HepG2 (cell line): ENCODE results near the gene TOB1. TPM values are rescaled to one million over a fixed set of nuclear protein-coding genes. Genes with fewer than 3 reads are reported as not detected.

Experiments
- DZIP1 ChIP-seq: sonication (generic); formaldehyde crosslinking; IDR thresholded peaks from 2 replicates; pipeline ENCODE4 v1.5.0; 2020; ENCODE audit warnings: mild to moderate bottlenecking, missing genetic modification reagents
- FIP1L1 ChIP-seq: fragments of 200-400 bp; formaldehyde crosslinking; IDR thresholded peaks from 2 replicates; pipeline ENCODE4 v1.6.1; 2018; ENCODE audit warnings: low read depth, mild to moderate bottlenecking, low read length, moderate library complexity, borderline replicate concordance; ENCODE audit not compliant: insufficient read depth
- MEIS2 ChIP-seq: sonication (generic); formaldehyde crosslinking; IDR thresholded peaks from 2 replicates; pipeline ENCODE4 v1.9.0; 2021; ENCODE audit warnings: mild to moderate bottlenecking, missing genetic modification reagents
- MYPOP ChIP-seq: sonication (generic); formaldehyde crosslinking; IDR thresholded peaks from 2 replicates; pipeline ENCODE4 v1.8.1; 2023; ENCODE audit warnings: mild to moderate bottlenecking, moderate library complexity, missing genetic modification reagents
- ZNF407 ChIP-seq: sonication (generic); formaldehyde crosslinking; IDR thresholded peaks from one replicate; pipeline ENCODE4 v1.5.1; 2020; ENCODE audit warnings: mild to moderate bottlenecking, missing genetic modification reagents; ENCODE audit errors: not compliant biosample characterization
- polyA plus RNA-seq, 8 experiments: library from polyadenylated mRNA; depleted of rRNA in 3 of 8; stranded (reverse) in 7 of 8; unstranded in 1 of 8; fragments of >200 nt; fragmentation: Illumina TruSeq in 4 of 8; extraction: Trizol in 4 of 8; gene quantifications; 2 replicates each; pipeline versions ENCODE4 v1.2.1 to v1.2.3, GENCODE V29; 2011 to 2016; ENCODE audit warnings: low read depth in 4 of 8, missing spikeins in 1 of 8, mixed read lengths in 1 of 8; ENCODE audit not compliant: insufficient read depth in 1 of 8
- total RNA-seq, 5 experiments: library from RNA; depleted of rRNA; stranded (reverse); fragments of >200 nt; fragmentation: Illumina TruSeq; extraction: Trizol; gene quantifications; 2 replicates each; pipeline ENCODE4 v1.2.3, GENCODE V29; 2016; ENCODE audit warnings: low read depth in 1 of 5
- TF ChIP-seq, protein P1 (sequence below): sonication (generic); formaldehyde crosslinking; IDR thresholded peaks from 2 replicates; pipeline ENCODE4 v1.5.0; 2020; ENCODE audit warnings: missing genetic modification reagents, mild to moderate bottlenecking, borderline replicate concordance
- TF ChIP-seq, protein P2 (sequence below): sonication (generic); formaldehyde crosslinking; IDR thresholded peaks from 2 replicates; pipeline ENCODE4 v1.4.0; 2020; ENCODE audit warnings: missing genetic modification reagents

Gene TOB1
- total and polyA plus RNA-seq, 2 of the 13 experiments (the other 11 are each of a cell fraction or from before 2014, with no cell fraction given), result 21.9 to 57.7 TPM

DNA sequence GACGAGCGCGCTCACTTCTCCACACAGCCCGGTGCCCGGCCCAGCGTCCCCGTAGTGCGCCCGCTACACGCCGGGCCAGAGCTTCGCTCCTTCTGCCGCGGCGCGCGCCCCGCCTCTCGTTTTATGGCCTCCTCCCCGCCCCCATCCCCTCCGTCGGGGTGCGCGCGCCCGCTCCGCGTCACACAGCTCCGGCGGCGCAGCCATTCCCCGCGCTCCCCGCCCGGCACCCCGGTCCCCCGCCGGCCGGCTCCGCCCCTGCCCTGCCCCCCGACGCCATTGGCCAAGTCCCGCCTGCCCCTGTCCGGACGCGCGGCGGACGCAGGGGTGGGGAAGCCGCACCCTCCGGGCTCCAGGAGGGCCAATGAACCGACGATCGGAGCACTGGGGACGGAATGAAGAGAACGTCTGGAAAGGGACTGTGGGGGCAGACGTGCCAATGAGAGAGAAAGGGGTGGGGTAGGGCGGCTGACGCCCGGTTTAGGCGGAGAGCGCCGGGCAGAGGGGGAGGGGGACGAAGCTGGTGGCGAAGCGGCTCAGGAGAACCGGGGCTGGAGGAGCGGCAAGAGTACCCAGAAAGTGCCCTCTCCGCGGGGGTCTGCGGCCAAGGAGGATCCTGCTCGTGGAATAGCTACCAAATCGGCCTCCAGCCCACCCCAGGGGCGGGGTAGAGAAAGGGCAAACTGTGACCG is at the start of gene TOB1 (continued):
- TF ChIP-seq, protein P1, sequence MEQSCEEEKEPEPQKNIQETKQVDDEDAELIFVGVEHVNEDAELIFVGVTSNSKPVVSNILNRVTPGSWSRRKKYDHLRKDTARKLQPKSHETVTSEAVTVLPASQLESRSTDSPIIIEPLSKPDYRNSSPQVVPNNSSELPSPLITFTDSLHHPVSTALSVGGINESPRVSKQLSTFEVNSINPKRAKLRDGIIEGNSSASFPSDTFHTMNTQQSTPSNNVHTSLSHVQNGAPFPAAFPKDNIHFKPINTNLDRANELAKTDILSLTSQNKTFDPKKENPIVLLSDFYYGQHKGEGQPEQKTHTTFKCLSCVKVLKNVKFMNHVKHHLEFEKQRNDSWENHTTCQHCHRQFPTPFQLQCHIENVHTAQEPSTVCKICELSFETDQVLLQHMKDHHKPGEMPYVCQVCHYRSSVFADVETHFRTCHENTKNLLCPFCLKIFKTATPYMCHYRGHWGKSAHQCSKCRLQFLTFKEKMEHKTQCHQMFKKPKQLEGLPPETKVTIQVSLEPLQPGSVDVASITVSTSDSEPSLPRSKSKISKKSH (CRISPR knock-in tag), result peak; percentile 93
- TF ChIP-seq DZIP1, result peak; percentile 88
- TF ChIP-seq, protein P2, sequence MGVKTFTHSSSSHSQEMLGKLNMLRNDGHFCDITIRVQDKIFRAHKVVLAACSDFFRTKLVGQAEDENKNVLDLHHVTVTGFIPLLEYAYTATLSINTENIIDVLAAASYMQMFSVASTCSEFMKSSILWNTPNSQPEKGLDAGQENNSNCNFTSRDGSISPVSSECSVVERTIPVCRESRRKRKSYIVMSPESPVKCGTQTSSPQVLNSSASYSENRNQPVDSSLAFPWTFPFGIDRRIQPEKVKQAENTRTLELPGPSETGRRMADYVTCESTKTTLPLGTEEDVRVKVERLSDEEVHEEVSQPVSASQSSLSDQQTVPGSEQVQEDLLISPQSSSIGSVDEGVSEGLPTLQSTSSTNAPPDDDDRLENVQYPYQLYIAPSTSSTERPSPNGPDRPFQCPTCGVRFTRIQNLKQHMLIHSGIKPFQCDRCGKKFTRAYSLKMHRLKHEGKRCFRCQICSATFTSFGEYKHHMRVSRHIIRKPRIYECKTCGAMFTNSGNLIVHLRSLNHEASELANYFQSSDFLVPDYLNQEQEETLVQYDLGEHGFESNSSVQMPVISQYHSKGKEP (CRISPR knock-in tag), result peak; percentile 95
- peak; percentile 88 for TF ChIP-seq MYPOP (CRISPR knock-in tag)
- TF ChIP-seq MEIS2, result peak; percentile 89
- no peak for TF ChIP-seq FIP1L1
- no peak for TF ChIP-seq ZNF407 (CRISPR knock-in tag)
